ENCODE data around the gene EML1. TPM values are rescaled to one million over a fixed set of nuclear protein-coding genes. Genes with fewer than 3 reads are reported as not detected.

Gene EML1
- total RNA-seq, 4 donors from 2014 or later, result 11.0 to 57.5 (median 24.5) TPM

DNA sequence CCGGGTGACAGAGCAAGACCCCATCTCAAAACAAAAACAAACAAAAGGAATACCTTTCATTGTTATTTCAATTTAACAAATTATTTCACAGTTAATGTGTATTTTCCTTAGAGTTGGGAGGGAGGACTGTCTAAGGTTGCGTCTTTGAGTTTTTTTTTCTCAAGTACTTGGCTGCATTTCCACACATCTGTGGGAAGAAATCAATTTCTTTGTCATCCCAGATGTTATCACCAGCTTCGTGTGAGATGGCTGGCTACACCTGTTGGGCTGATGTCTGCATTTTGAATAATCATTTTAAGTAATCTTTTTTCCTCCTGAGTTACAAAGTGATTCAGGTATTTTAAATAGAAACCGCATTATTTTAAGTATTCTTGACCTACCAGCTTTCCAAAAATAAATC is 59.4 kb downstream of the EML1 start:
- TF ChIP-seq, protein P1, sequence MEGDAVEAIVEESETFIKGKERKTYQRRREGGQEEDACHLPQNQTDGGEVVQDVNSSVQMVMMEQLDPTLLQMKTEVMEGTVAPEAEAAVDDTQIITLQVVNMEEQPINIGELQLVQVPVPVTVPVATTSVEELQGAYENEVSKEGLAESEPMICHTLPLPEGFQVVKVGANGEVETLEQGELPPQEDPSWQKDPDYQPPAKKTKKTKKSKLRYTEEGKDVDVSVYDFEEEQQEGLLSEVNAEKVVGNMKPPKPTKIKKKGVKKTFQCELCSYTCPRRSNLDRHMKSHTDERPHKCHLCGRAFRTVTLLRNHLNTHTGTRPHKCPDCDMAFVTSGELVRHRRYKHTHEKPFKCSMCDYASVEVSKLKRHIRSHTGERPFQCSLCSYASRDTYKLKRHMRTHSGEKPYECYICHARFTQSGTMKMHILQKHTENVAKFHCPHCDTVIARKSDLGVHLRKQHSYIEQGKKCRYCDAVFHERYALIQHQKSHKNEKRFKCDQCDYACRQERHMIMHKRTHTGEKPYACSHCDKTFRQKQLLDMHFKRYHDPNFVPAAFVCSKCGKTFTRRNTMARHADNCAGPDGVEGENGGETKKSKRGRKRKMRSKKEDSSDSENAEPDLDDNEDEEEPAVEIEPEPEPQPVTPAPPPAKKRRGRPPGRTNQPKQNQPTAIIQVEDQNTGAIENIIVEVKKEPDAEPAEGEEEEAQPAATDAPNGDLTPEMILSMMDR (IDR thresholded peaks at IDR 0.05; ENCODE audit: low read depth), result no peak

DNA sequence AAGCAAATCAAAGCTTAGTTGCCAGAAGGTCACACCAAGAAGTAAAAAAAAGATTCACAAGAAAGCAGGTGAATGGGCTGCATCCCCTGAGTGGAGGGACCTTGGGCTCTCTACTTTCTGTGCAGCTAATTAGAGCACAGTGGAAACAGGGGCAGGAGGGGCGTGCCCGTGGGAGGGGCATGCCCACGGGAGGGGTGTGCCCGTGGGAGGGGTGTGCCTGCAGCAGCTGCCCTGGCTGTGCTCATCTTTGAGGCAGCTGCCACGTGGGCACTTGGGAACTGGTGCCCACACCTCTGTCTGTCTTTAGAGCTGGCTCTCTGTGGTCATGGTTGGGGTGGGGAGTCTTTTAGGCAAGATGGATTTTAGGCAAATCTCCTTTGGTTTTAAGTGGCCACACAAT is 60.0 kb downstream of the EML1 start:
- TF ChIP-seq, protein P1 (IDR thresholded peaks at IDR 0.05; ENCODE audit: low read depth), result no peak

DNA sequence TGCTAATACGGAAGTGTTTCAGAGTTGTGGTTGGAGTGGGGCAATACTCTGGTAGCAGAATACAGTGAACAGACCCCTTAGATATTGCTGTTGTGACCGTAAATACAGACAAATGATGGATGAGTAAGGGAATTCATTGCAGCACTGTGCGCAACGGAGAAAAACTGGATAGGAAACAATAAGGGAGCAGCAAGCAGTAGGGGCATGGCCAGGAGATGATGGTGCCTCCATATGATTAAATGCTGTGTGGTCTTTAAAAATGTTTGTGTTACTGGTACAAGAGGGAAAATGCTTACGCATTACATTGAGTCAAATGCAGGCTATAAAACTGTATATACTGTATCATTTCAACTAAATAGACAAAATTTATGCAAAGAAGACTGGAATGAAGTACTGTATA is 61.6 kb downstream of the EML1 start:
- TF ChIP-seq, protein P1 (IDR thresholded peaks at IDR 0.05; ENCODE audit: low read depth), result no peak

DNA sequence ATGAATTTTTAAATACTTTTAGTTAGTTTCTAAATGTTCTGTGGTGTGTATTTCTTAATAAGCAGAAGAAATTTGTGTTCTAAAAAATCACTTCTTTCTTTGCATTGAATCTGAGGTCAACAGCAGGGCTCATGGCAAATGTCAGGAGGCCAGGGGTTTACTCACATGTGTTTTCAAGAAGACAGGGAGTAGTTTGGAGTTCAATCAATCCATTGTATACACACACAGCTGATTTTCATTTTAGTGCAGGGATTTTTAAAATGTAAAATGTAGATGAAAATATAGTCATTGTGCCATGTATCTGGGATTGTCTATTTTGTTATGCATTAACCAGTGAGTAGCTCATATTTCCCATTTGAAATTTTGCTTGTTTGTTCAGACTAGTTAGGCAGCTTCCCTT is 62.1 kb downstream of the EML1 start:
- TF ChIP-seq, protein P1 (IDR thresholded peaks at IDR 0.05; ENCODE audit: low read depth), result no peak

DNA sequence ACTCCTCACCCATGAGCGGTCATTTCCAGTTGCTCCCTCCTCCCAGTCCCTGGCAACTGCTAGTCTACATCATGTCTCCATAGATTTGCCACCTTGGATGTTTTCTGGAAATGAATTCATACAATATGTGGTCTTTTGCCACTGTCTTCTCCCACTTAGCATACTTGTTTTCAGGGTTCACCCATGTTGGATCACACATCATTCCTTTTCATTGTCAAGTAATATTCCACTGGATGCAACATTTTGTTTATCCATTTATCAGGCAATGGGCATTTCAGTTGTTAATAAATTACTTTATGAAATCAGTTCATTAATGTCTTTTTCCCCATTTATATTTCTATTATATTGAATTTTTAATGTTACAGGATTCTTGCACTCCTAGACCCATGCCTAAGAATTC is 64.3 kb downstream of the EML1 start:
- TF ChIP-seq, protein P1 (IDR thresholded peaks at IDR 0.05; ENCODE audit: low read depth), result no peak

DNA sequence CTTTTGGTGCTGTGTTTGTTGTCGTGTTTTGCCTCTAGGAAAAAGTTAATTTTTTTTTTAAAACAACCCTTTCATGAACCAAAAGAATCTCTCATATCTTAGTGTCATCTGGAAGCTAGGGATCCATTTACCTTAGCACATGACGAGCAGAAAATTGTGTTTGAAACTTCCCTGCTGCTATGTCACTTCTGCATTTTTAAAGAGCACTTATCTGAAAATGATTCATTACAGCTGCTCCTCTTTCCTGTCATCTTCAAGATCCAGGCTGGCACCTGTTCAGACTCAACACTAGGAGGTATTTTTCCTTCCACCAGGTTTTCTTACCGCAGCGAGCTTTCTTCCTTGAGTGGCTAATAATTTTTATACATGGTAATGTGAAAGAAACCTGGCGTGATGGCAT is 67.0 kb downstream of the EML1 start:
- TF ChIP-seq, protein P1 (IDR thresholded peaks at IDR 0.05; ENCODE audit: low read depth), result no peak

DNA sequence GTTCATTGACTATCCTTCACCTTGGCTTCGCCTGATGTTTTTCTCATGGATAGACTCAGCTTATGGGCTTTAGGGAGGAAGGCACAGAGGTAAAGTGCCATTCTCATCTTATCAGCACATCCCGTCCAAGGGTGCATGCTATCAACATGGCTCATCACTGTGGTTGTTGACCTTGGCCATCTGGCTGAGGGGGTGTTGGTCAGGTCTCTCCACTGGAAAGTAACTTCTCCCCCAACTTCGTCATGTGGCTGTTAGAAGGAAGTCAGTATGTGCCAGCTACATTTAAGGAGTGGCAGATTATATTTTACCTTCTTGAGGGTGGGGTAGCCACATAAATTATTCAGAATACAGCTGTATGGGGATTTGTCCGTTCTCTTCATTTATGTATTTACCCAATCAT is 68.9 kb downstream of the EML1 start:
- TF ChIP-seq, protein P1 (IDR thresholded peaks at IDR 0.05; ENCODE audit: low read depth), result no peak

Measured in subcutaneous adipose tissue (tissue), 4 donors.